GM12892 (cell line): ENCODE results near the gene RIPPLY3.

Experiments used
- POLR2A ChIP-seq: IDR thresholded peaks from 2 replicates; pipeline ENCODE4 v1.6.1; 2011; ENCODE audit warnings: low read depth, low read length, control low read depth
- POLR2AphosphoS5 ChIP-seq: IDR thresholded peaks from 2 replicates; pipeline ENCODE4 v1.6.1; 2011; ENCODE audit warnings: low read depth, low read length, control low read depth
- TAF1 ChIP-seq: IDR thresholded peaks from 2 replicates; pipeline ENCODE4 v1.6.1; 2011; ENCODE audit warnings: low read depth, mild to moderate bottlenecking, control low read depth, low read length, borderline replicate concordance

DNA sequence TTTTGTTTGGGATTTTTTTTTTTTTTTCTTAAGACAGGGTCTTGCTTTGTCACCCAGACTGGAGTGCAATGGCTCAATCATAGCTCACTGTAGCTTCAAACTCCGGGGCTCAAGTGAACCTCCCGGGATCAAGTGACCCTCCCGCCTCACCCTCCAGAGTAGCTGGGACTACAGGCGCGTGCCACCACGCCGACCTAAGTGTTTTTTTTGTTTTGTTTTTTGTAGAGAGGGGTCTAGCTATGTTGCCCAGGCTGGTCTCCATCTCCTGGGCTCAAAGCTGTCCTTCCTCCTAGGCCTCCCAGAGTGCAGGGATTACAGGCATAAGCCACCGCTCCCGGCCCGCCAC lies 40.8 kb upstream of the RIPPLY3 start:
- TF ChIP-seq POLR2A (no peak), POLR2AphosphoS5 (no peak), TAF1 (no peak)
